HG02870 (cell line): ENCODE measurements around the gene SLC9B1.
A peak's percentile ranks its signal among the peaks of the same experiment; 100 is the strongest.
"Not testable (repeated sequence)": the region's sequence is repeated elsewhere in the genome, so short reads cannot be mapped to it uniquely, and the experiment has no call there.

Experiments used
- ATAC-seq: cut with Tn5 transposase; IDR thresholded peaks from one replicate; pipeline ENCODE4 v1.9.1; 2021; ENCODE audit warnings: mild to moderate bottlenecking, moderate library complexity; ENCODE audit not compliant: unreplicated experiment

The SLC9B1 gene

GRCh38 chr4:102878901-102879300, 140.6 kb downstream of the SLC9B1 start:
- no peak for ATAC-seq

GRCh38 chr4:102878349-102878748, 141.2 kb downstream of the SLC9B1 start:
- ATAC-seq, result not testable (repeated sequence)

- ATAC-seq, result not testable (repeated sequence)
Measured at GRCh38 chr4:102877477-102878106, 141.9 kb downstream of the SLC9B1 start.

GRCh38 chr4:102871772-102872171, 147.7 kb downstream of the SLC9B1 start:
- no peak for ATAC-seq

DNA sequence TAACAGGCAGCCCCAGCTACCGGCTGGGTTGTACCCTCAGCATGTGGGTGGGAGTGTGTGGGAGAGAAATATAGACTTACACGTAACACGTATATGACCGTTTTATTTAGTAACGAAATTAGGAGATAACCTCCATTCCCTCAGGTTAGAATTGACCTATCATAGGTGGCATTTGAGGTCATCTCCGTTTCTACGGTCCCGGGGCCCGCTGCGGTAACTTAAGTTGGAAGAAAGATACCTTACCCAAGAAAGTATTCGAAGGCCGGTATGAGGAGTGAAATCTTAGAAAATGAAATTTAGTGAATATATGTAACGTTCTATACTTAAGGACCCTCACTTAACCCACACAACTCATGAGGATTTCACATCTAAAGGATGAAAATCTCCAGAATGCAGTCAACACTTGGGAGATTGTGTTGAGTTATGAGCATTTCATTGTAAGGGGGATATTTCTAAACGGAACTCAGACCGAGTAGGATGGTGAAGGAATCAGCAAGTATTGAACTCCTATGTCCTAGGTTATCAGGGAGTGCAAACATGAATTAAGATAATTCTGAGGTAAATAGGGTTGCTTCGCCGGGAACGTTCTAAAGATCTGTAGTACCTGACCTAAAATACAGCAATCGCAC, 149.8 kb downstream of the SLC9B1 start:
- peak; percentile 34 for ATAC-seq

- ATAC-seq, result peak; percentile 73
Measured at GRCh38 chr4:102868781-102869568, 150.5 kb downstream of the SLC9B1 start, which contains the start of gene CISD2. CISD2 (plus strand) TSS chr4:102868992; CDS start chr4:102869085, 93 bp downstream.

DNA sequence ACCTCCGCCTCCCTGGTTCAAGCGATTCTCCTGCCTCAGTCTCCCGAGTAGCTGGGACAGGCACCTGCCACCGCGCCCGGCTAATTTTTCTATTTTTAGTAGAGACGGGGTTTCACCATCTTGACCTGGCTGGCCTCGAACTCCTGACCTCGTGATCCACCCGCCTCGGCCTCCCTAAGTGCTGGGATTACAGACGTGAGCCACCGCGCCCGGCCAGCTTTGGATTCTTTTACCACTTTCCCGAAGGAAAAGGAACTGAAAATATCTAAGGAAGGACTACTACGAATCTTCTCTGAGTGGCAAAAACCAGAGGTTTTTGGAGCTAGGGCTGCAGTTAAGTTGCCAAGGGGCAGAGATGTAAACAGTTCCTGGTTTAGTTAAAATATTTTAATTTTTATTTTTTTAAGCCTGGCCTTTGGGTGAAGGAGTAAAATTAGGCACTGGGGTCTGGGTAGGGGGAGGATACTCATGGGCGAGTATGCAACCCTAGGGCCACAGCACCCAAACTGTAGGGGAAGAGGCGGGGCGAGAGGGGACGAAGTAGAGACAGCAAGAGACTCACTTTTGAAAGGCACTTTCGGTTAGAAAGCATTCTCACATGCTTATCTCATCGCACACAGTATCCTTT, 151.2 kb downstream of the SLC9B1 start:
- no peak for ATAC-seq

GRCh38 chr4:102867278-102868152, 152.0 kb downstream of the SLC9B1 start:
- no peak for ATAC-seq

DNA sequence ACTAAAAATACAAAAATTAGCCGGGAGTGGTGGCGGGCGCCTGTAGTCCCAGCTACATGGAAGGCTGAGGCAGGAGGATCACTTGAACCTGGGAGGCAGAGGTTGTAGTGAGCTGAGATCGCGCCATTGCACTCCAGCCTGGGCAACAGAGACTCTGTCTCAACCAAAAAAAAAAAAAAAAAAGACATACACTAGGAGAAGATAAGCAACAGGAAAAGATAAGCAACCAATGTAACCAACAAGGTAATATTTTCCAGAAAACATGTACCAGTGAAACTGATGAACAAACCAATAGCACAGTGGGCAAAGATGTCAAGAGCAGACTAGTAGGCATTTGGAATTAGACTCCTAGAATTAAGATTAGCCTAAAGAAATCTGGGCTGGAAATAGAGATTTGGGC, 154.2 kb downstream of the SLC9B1 start:
- not testable (repeated sequence) for ATAC-seq

DNA sequence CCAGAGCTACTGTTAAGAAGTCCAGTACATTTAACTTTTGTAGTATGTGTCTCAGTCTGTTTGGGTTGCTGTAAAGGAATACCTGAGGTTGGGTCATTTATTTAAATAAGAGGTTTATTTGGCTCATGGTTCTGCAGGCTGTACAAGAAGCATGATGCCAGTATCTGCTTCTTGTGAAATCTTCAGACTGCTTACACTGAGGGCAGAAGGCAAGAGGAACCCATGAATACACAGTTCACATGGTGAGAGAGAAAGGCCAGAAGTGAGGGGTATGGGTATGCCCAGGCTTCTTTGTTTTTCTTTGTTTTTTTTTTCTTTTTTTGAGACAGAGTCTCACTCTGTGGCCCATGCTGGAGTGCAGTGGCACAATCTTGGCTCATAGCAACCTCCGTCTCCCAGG, 156.8 kb downstream of the SLC9B1 start:
- no peak for ATAC-seq

DNA sequence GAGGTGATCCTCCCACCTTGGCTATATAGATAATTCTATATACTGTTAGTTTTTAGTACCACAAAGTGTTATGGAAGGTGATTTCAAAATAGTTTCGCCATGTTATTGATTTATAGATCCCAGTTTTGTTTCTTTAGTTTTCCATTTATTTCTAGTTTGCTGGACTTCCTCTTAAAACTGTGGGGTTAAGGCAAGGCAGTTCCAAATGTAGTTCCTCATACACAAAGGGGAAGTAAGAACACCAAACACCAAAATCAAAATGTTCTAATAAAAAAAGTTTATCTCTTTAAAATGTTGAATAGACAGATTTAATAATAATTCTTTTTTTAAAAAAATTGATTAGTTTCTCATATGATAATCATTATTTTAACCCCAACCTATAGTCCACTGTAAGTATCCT, 157.5 kb downstream of the SLC9B1 start:
- ATAC-seq, result no peak

DNA sequence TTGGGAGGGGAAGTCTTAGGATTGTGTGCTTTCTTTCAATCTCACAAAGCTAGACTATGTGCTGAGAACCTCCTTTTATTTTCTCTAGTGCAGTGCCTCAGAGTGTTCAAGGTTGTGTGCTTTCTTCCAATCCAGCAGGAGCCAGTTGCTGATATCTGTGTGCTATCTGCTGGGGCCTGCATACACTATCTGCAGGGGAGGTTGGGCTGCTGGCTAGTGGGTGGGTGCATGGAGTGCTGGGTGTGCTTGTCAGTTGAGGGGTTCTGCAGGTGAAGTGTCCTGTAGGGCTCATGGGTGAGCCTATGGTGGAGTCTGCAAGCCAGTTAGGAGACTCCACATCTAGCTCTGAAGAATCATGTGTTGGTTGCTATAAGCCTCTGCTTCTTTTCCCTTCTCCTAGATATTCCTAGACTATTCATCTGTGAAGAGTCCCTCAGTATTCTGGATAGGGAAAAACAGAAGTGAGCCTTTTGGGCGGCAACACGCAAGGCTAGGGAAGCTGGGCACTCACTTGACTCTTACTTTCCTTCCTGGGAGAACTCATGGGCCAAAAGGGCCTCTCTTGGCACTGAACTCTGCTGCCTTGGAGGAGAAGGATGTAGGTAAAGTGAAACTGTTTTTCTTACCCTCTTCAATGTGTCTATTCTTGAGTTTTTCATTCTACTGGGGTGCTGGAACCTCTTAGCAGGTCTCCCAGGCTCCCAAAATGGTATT, 158.7 kb downstream of the SLC9B1 start:
- no peak for ATAC-seq

GRCh38 chr4:102858828-102859464, 160.6 kb downstream of the SLC9B1 start:
- no peak for ATAC-seq
